GM21786 (cell line): Measurements from ENCODE around the gene FAM184B.
A peak's percentile ranks its signal among the peaks of the same experiment; 100 is the strongest.

Experiments
- ATAC-seq: cut with Tn5 transposase; IDR thresholded peaks from one replicate; pipeline ENCODE4 v1.9.1; 2021; ENCODE audit not compliant: unreplicated experiment

FAM184B gene

DNA sequence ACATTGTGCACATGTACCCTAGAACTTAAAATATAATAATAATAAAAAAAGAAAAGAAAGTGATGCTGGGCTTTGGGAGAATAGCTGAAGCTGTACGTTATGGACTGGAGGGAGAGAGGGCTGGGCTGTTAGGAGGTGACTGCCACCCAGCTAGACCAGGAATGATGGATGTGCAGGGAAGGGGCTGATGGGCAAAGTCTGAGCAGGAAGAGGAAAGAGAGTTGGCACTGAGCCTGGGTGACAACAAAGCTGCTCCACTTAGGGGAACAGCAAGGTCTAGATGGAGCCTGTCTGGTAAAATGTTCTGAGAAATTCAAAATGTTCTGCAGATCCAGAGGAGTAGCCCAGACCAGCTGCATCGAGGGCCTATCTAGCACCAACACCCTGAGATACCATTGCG, 134.7 kb downstream of the FAM184B start:
- no peak for ATAC-seq

DNA sequence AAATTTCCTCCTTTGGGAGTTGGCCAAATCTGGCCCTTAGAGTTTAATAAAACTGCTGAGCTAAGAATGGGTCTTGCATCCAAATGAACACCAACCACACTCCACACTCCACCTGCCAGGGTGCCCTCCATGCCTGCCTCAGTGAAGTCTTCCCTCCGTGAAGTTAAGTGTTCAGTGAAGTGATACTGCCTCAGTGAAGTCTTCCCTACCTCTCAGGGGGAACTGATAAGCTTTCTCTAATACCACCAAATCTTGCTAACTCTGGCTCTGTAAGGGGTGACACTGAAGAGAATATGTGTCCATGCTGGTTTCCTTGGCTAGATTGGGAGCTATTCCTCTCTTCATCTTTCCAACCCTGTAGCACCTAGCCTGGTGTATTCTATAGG, 139.0 kb downstream of the FAM184B start:
- no peak for ATAC-seq

DNA sequence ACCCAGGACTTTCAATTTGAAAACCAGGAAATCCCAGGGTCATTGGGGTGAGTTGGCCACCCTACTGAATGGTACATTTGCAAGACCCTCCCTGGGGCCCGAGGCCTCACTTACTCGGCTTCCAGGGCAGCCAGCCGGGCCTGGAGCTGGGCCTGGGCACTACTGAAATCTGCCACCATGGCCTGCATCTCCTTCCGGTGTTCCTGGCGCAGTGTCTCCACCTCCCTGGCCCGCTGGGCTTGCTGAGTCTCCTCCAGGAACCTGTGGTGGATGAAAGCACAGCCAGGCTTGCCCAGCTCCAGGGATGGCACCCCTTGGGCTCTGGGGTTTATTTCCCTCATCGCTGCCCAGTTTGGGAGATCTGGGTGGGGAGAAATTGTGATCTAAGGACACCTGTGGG, 142.3 kb downstream of the FAM184B start:
- no peak for ATAC-seq

DNA sequence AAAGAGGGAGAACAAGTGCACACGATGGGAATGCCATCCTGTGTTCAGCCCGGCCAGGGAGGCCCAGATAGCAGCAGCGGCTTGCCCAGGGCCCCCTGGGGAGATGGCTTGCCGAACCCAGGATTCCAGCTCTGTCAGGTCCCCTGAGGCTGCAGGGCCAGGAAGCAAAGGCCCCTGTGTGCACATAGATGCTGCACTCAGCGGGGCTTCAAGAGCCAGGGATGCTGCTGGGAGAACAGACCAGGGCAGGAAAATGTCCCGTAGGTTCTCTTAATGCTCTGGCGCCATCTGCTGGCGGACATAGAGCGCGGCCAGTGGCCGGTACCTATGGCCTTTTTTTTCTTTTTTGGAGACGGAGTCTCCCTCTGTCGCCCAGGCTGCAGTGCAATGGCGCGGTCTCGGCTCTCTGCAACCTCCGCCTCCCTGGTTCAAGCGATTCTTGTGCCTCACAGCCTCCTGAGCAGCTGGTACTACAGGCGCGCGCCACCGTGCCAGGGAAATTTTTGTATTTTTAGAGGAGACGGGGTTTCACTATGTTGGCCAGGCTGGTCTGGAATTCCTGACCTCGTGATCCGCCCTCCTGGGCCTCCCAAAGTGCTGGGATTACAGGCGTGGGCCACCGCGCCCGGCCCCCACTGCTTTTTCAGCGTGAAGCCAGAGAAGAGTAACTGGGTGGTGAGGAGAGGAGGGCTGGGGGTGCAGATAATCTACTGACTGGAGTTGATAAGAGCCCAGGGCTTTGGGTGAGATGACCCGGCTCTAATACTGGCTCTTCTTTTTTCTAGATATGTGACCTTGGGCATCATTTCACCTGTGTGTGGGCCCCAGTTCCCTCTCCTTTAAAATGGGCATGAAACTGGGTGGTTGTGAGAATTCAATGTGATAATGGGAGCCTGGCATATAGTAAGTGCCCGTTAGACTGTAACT, 144.5 kb downstream of the FAM184B start:
- ATAC-seq = peak; percentile 90

DNA sequence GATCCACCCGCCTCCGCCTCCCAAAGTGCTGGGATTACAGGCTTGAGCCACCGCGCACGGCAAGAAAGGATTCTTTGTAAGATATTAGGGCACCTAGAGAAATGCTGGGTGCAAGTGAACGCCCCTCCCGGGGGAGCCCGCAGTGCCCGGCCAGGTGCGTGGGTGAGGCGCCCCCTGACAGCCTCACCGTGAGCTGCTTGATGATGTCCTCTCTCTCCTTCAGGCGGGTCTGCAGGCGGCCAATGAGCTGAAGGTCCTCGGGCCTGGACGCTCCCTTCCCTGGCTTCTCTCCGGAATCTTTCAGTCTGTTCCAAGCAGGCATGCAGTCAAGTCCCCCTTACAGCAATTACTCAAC, 145.1 kb downstream of the FAM184B start:
- ATAC-seq = no peak

DNA sequence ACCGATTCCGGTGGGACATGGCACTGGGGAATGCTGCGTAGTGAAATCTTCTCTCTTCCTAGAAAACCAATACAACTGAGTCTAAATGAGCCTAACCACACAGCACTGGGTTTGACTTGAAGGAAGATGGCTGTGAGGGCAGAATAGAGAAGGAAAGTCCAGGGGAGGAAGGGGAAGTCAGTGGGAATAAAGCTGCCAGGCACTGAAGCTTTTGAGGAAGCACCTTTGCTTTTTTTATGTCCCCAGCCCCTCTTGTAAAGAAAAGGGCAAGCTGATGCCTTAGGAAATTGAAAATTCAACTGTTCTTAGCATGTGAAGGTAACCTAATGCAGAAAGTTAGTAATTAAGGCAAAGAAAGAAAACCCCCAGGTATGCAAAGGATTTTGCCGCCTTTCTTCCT, 146.4 kb downstream of the FAM184B start:
- no peak for ATAC-seq

DNA sequence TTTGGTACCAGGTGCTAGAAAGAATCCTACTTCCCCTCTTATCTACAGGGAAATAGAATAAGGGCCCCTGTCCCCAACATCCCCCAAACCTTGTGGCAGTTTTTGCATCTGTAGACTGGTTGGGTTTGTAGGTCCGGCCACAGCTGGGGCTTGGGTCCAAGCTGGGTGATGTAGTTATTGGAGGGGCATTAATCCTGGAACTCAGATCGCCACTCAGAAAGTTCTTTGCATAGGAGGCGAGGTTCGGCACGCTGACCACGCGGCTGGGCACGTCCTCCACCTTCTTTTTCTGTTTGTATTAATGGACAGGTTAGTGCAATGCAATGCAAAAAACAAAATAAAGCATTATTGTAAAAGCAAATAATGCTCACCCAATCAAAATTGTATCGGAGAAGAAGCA, 147.8 kb downstream of the FAM184B start:
- ATAC-seq = no peak

DNA sequence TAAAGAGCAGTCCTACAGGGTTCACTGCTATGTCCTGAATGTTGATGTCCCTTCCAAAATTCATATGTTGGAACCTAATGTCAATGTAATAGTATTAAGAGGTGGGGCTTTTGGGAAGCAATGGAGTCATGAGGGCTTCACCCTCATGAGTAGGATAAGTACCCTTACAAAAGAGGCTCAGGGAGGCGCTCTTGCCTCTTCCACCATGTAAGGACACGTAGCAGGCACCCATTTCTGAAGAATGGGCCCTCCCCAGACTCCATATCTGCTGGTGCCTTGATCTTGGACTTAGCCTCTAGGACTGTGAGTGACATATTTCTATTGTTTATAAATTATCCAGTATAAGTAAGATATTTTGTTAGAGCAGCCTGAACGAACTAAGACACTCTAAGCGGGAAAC, 151.2 kb downstream of the FAM184B start:
- no peak for ATAC-seq

DNA sequence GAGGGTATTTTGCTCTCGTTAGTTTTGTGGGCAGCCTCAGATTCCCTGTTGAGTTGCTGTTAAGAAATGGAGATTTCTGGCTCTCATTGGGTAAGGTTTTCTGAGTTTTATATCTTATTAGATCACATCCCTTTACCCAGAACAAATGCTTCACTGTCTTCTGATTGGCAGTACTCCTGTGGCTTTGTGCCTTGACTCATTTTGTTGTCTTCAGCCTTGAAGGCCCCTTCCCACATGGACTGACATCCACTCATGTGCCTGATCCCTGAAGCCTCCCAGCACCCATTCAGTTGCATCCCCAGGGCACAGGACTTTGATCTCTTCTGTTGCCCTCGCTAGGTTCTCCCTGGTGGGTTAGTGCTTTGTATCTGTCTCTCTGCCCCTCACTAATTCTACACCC, 156.6 kb downstream of the FAM184B start:
- ATAC-seq = no peak

DNA sequence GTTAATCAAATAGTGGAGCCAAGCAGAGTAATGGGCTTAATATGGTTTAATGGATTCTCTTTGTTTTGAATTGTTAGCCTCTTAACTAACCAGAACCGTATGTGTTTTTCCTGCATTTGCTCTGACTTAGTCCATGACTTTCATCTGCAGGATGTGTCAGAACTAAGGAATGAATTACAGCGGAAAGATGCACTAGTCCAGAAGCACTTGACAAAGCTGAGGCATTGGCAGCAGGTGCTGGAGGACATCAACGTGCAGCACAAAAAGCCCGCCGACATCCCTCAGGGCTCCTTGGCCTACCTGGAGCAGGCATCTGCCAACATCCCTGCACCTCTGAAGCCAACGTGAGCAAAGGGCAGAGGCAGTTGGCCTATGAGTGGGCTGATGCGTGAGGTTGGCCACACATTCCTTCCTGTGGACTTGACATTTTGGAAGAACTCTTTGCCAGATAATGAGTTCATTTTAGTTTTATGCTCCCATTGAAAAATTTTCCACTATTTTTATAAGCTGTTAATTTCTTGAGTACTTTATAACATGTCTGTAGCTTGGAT, 157.9 kb downstream of the FAM184B start:
- no peak for ATAC-seq

DNA sequence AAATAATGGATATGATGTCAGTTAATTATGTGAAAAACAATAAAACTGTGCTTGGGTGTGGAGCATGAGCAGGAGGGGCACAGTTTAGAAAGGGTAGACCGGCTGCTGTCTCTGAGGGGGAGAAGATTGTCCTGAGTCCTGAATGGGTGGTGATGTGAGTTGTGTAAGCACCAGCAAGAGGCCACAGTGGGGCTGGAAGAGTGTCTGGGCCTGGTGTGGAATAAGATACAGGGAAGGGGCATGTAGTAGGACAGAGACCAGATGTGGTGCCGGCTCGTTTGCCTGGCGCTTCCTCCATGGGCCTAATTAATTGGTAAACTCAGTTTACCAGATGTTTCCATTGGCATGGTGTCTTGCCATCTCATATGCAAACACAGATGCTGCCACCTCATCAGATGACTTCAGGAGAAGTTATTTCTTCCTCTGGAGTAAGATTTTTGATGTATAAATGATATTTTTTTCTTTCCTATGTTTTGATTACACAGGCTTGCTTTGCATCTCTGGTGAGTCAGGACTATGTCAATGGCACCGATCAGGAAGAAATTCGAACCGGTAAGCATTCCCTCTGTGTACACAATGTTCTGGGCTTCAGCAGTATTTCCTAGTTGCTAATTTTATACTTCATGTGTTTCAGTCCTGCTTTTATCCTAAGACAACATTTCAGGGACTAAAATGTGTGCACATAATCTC, 161.9 kb downstream of the FAM184B start:
- ATAC-seq = no peak

DNA sequence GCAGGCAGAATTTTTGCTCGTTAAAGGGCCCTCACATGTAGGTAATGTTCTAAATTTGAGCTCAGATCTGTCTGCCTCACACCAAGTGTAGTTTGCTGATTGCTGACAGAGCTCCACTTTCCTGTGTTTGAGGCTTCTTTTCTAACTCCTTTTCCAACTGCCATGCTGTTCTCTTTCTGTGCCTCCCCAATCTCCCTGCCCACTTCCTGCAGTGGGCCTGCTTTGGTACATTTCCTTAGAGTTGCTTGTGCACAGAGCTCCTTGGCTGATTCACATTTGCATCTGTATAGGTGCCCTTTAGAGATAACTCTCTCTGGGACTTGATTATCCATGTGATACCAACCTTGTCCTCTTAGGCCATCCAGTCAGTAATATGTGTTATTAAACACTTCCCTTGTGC, 162.5 kb downstream of the FAM184B start:
- no peak for ATAC-seq

DNA sequence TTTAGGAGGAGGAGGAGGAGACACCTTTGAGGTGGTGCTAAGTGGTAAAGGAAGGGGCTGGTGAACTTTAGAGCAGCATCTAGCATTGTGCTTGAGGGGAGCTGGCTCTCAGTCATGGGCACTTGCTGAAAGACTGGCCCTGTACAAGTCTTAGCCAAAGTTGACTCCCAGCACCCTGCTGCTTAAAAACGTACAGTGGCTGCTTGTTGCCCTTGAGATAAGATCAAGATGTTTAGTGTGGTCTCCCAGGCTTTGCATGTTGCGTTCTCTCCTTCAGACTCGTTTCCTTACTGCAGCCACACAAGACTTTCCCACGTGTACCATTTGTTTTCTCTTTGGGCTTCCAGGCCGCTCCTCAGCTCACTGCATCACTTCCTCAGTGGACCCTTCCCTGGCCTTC, 165.1 kb downstream of the FAM184B start:
- no peak for ATAC-seq

DNA sequence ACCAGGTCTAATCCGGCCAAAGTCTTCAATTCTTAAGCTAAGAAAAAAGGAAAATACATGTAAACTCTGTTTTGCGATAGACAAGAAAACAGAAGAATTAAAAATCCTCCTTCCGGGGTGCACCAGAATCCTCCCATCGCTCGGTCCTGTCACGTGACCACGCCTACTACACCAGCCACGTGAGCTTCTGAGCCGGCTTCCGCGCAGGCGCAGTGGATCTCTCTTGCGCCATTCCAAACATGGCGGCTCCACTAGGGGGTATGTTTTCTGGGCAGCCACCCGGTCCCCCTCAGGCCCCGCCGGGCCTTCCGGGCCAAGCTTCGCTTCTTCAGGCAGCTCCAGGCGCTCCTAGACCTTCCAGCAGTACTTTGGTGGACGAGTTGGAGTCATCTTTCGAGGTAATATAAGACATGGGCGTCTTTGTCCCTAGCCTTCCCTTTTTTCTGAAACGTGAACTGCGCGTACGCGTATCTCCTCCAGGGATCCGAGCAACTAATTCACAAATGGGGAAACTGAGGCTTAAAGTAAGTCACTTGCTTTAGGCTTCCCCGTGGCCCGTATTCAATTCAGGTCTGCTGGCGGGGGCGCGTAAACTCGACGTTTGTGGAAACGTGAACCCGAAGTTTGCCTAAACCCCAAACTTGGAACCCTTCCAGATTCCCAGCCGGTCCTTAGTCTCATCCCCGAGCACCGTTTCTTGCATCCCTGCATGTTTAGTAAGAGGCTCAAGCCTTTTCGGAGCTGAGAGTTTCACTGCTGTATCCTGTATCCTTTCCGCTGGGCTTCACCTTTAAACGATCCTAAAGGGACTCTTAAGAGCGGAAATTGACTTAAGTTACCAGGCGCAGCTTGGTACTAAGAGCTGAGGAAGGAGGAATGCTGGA, 166.8 kb downstream of the FAM184B start, which contains the start of gene MED28:
MED28 (plus strand) TSS at position 226 of the 884 bp plus-strand sequence; CDS start at position 240, 14 bp downstream.
- ATAC-seq = peak; percentile 96

DNA sequence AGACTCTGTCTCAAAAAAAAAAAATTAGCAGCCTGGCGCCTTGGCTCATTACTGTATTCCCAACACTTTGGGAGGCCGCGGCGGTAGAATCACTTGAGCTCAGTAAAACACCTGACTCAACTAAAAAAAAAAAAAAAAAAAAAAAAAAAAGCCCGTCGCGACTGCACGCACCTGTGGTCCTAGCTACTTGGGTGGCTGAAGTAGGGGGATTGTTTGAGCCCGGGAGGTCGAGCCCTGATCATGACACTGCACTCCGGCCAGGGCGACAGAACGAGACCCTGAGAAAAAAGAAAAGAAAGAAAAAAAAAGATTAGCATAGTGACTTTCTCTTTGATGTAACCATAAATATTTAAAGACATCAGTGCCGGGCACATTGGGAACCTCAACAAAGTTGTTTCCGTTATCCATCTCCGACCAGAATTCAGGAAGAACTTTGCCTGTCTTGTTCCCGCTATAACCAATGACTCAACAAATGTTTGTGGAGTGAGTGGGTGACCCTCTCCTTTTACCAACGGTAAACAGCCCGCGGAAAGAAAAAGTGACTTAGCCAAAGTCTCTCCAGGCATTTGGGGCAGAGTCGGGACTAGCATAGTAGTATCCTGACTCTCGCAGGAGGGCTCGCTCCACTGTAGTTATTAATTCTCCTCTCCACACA, 167.5 kb downstream of the FAM184B start:
- peak; percentile 44 for ATAC-seq

DNA sequence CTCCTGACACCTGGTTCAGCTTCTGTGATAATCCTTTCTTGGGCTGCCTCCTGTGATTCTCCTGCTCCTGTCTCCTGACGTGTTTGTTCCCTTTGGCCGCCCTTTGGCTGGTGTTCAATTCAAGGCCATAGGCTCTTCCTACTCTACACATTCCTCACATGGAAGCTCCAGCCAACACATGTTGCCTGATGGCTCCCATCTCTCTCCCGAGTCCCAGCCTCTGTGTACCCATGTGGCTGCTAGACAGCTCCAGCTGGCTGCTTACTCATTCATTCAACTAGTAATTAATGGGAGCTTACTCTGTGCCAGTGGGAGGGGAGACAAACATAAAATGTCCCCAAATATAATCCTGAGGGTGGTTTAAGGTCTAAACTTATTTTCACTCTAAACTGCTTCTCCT, 176.2 kb downstream of the FAM184B start:
- ATAC-seq = no peak

DNA sequence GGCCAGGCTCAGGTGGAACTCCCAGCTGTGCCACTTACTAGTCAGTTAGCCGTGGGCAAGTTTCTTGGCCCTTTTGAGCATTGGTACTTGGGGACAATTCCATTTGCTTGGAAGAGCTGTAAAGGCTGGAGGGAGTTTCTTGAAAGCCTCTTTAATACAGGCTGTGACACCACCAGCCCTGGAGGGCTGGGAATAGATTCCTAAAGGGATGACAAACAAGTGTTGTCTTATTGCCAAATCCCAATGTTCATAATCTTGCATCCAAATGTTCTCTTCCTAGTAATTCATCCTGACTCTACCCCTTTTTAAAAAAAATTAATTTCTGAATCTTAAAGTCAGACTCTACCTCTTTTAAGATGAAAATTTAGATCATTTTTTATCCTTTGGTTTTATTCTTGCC, 181.6 kb downstream of the FAM184B start:
- no peak for ATAC-seq

DNA sequence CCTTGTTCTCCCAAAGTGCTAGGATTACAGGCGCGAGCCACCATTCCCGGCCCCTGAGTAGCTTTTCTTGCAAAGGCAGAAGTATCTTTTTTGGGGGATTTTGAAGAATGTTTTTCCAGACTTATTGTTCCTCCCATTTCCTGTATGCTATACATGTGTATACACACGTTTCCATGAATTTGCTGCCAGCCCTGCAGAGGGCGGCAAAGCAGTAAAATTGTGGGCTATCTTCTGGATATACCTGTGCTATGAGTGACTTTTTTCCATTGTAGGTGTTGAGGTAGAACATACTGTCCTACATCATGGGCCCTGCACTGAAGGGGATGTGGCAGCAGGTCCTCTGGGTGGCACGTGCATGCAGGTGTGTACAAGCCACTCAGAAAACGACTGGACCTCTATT, 183.9 kb downstream of the FAM184B start:
- ATAC-seq = no peak

DNA sequence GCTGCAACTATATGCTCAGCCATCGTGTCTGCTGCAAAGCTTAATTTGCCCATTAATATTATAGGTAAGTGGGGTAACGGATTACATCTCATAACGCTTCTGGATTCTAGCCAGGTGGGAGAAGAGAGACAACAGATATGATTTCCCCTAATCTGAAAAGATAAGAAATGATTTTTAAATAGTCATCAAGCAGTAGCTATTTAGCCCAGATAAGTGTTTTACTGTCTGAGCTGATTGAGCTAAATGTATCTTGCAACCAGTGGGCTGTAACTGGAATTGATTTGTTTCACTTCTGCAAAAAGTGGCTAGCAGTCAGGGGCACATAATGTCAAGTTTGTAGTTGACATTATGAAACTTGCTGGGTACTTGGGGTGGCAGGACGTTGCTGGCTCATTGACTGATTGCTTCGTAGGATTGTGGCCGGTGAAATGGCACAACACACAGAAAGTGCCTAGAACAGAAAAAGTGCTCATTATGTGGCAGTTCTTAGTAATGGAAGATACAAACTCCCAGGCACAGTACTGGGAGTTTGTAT, 185.9 kb downstream of the FAM184B start:
- peak; percentile 91 for ATAC-seq

DNA sequence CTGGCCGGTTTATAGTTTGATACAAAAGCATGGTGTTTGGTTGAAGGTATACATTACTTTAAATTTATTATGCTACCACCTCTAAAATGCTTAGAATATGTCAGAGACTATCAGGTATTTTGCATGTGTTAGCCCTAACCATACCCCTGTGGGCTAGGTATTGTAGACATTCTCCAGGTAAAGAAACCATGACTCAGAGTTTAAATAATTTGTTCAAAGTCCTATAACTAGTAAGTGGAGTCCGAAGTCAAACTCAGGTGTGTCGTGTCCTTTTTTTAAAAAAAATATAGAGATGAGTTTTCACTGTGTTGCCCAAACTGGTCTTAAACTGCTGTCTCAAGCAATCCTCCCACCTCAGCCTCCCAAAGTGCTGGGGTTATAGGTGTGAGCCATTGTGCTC, 192.1 kb downstream of the FAM184B start:
- ATAC-seq = no peak
